HG02973 (cell line): ENCODE results near the gene SLC25A22.

Experiments
- ATAC-seq: cut with Tn5 transposase; IDR thresholded peaks from one replicate; pipeline ENCODE4 v1.9.1; 2021; ENCODE audit warnings: moderate library complexity; ENCODE audit not compliant: unreplicated experiment

The SLC25A22 gene

DNA sequence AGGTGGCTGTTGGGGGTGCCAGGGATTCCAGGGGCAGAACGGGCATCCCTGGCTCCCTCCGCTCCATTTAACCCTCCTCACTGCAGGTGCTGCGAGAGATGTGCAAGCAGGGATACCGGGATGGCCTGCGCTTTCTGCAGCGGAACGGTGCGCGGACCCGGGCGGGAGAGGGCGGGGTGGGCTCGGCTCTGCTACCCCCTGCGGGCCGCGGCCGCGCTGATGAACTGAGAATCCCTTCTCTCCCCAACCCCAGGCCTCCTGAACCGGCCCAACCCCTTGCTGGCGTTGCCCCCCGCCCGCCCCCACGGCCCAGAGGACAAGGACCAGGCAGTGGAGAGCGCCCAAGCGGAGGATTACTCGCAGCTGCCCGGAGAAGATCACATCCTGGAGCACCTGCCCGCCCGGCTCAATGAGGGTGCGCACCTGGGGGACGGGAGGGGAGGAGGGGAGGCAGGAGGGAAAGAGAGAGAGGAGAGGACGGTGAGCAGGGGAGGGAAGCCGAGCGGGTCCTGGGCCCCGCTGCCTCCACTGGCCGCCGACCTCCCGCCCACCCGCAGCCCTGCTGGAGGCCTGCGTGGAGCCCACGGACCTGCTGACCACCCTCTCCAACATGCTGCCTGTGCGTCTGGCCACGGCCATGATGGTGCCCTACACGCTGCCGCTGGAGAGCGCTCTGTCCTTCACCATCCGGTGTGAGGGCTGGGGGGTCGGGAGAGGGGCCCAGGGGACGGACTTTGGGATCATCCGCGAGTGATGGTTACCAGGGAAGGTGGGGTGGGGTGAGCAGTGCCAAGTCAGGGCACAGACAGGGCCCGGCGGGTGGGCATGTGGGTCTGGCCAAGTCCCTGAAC is 25.6 kb upstream of the SLC25A22 start:
- no peak for ATAC-seq

DNA sequence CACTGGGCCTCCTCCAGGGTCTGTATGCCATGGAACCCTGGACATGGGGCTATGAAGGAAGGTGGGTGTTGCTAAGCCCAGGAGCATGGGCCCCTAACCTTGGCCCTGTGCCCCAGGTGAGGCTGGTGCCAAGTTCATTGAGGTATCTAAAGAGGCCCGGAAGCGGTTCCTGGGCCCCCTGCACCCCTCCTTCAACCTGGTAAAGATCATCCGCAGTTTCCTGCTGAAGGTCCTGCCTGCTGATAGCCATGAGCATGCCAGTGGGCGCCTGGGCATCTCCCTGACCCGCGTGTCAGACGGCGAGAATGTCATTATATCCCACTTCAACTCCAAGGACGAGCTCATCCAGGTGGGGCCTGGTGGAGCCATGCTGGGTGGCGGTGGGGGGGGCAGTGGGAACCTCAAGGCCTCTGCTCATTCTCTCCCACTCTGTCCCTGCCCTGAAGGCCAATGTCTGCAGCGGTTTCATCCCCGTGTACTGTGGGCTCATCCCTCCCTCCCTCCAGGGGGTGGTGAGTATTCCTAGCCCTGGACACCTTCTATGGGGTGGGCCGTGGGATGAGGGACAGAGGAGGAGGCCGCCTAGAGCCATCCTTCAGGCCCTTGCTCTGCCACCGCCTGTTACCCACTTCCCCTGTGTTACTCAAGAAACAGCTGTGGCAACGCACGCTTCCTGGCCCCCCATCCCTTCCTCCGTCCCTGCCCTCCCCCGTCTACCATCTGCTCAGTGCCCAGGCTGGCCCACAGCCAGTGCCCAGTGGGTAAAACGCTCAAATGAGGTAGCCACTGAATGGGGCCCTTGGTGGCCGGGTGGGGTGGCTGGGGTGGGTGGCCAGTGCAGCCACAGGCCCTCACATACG is 23.7 kb upstream of the SLC25A22 start:
- no peak for ATAC-seq

DNA sequence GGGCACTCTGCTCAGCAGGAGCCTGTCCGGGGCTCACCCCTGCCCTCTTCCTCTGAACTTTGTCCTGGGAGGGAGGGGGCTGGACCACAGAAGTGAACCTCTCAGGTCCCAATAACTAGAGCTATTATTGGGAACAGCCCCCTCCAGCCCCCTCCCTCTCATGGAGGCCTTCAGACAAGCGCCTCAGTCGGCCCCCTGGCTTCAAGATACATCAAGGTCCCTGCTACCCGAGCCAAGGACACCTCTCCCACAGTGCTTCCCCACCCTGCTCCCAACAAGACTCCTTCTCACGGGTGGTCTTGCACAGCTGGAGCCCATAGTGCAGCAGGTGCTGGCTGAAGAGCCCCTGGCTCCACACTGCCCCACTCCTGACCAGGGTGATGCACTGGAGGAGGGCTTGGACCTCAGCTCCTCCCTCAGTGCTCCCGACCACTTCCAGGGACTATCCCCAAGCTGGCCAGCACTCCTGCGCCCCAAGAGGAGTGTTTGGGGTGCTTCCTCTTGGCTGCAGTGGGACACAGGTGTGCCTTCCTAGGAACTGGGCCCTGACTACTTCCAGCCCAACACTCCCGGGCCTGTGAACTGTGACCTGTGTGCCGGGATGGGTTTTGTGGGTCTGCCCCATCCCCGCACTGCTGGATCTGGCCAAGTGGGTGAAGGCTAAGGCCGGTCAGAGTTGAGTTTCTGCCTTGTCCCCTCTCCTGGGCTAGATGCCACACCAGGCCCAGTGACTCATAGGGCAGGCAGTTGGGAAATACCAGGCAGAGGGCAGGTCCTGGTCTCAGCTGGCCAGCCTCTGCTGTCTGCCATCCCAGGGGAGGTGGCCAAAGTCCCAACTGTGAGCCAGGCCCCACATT is 22.8 kb upstream of the SLC25A22 start:
- ATAC-seq: no peak

DNA sequence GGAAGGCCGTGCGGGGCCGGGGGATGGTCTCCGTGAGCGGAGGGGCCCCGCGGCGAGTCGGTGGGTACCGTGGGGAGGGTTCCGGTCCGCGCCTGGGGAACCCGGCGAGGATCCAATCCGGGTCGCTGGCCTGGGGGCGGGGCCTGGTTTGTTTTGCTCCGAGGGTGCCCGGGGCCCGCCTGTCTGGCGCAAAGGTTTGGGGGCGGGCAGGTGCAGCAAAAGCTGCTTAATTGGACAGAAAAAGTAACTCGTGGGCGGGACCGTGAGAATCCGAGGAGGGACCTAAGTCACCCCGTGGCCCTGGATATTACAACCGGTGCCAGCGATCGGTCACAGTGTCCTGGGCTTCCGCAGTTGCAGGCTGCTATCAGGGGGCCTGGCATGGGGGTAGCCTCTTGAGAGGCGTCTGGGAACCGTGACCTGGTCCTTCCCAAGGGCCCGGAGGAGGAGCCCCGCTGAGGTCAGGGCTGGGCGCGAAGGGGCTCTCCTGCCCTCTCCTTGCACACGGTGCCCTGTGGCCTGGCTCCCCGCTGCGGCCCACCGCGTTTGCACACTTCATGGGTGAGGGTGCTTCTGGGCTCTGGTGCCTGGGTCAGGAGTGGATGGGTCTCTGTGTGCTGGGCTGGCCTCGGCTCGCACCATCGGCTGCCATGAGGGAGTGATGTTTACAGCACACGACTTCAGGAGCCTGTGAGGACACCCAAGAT is 22.0 kb upstream of the SLC25A22 start:
- peak; percentile 47 for ATAC-seq

DNA sequence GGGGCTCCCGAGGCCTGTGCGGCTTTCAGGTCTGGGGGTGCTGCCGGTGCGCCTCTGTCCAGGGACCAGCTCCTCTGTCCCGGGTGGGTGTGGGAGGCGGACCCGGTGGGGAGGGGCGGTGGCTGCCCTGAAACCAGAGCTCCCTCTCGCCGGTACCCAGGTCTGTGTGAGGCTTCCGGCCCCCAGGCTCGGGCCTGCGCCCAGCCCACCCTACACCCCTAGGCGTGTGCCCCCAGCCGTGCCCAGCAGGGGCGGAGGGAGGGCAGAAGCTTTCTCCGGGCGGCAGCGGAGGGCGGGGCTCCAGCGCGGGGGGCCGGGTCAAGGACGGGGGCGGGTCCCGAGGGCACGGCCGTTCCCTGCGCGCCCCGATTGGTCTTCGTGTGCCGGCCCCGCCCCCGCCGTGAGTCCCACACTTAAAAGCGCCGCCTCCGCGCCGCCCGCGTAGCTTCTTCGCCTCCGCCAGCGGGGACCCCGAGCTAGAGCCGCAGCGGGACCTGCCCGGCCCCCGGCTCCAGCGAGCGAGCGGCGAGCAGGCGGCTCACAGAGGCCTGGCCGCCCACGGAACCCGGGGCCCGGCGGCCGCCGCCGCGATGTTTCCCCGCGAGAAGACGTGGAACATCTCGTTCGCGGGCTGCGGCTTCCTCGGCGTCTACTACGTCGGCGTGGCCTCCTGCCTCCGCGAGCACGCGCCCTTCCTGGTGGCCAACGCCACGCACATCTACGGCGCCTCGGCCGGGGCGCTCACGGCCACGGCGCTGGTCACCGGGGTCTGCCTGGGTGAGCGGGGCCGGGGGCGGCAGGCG is 21.2 kb upstream of the SLC25A22 start:
- peak; percentile 53 for ATAC-seq

DNA sequence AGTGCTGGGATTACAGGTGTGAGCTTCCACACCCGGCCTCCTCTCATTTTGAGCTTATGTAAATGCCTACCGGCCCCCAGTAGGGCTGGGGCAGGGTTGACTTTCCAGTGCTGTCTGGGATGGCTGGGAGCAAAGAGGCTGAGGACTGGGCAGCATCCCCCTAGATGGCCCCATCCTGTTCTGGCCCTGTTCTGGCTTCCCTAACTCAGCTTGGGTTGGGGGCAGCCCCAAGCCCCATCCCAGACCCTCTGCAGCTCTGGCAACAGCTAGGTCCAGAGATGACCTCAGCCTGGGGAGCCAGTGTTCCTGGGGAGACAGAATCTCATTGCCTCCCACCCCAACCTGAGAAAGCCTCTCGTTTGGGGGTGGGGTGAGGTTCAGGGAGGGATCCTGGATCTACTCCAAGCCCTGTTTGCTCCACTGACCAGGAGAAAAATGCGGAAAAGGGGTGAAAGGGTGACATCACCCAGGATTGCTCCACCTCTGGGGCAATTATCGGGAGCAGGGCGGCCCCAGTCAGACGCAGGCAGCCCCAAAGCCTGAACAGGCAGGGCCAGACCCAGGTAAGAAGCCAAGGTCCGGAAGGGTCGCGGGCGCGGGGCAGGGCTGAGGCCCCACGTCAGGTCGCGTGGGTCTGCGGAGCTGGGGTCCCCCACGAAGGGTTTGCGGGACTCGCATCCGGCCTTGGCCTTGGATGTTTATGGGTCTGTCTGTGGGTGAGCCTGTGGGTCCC is 20.5 kb upstream of the SLC25A22 start, which contains the start of gene PNPLA2:
PNPLA2 (plus strand) TSS at position 519 of the 733 bp plus-strand sequence. CDS start 805 bp downstream, outside the sequence.
- ATAC-seq: no peak

DNA sequence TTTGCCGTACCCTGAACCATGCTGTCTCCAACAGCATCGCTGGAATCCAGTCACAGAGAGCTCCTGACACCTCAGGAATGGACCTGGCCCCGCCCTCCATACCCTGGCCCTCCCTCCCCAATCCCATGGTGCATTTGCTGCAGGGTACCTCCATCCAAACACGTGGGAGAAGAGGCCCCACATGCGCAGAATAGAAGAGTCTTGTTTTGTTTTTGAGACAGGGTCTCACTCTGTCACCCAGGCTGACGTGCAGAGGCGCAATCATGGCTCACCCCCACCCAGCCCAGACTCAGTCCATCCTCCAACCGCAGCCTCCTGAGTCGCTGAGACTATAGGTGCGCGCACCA is 18.3 kb upstream of the SLC25A22 start:
- no peak for ATAC-seq

DNA sequence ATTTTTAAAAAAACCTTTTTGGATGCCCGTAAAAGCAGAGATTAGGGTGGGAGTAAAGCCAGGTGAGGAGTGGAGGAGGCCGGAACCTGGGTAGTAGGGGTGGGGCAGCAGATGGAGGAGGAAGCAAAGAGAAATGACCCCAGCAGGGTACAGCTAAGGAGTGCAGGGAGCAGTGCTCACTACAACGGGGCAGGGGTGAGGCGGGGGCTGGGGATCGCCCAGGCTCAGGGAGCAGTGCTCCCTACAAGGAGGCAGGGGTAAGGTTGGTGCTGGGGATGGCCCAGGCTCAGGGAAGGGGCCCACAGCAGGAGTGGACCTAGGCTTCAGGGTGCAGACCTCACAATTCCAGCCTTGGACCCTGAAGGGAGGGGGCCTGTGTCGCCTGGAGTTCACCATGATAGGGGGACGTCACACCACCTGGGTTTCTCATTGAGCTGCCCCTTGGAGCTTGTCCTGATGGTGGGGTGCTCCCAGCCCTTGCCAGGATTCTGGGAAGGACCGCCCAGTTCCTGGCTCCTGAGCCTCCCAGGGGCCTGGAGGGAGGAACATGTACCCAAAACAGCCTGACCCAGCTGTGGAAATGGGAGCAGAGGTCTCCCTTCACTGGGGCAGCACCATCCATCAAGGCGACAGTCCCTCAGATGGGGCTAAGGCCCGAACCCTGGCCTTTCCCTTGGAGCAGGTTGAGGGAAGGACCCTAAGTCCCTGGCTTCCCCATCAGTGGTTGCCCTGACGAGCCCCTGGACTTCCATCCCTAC is 17.8 kb upstream of the SLC25A22 start:
- no peak for ATAC-seq

DNA sequence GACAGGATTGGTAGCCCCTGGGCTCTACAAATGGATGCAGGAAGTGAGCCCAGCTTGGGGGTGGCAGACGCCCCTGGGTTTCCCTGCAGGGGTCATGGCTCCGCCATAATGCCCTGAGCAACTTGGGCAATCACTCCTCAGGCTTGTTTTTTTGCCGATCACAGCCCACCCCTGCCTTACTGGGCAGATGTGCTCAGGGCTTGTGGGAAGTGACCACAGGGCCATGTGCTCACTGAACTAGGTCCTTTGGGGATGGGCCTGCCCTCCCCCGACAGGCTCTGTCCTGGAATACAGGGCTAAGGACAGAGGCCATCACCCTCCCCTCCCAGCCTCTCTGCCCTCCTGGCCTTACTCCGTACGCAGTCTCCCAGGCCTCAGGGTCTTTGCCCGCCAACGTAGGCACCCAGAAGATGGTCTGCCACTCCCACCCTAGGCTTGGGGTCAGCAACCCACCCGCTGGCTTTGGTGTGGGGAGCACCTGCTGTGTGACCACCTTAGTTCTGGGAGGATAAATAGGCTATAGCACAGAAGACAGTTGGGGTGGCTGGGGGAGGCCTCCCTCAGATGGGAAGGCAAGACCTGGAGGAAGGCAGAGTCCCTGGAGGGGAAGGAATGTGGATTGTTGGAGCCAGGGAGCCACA is 15.5 kb upstream of the SLC25A22 start:
- ATAC-seq: no peak

DNA sequence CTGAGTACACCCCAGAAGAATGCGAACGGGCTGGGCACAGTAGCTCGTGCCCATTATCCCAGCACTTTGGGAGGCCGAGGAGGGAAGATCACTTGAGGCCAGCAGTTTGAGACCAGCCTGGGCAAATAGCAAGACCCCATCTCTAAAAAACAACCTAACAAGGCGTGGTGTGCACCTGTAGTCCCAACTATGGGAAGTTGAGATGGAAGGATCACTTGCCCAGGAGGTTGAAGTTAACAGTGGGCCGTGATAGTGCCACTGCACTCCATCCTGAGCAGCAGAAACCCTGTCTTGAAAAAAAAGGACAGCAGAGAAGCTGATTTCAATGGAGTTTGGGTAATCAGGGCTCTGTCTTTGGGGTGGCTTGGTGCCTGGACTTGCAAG is 15.0 kb upstream of the SLC25A22 start:
- ATAC-seq: no peak

DNA sequence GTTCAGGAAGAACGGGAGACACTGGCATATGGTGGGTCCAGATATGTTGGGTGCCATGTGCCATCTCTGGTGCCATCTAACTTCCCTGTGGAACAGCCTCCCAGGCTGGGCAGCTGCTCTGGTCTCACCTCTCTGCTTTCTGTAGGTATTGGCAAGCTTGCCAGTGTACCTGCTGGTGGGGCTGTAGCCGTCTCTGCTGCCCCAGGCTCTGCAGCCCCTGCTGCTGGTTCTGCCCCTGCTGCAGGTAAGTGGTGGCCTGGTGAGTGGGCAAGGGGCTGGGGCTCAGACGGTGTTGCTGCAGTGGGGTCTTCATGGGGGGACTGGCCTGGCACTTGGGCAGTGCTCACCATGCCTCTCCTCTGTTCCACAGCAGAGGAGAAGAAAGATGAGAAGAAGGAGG is 14.3 kb upstream of the SLC25A22 start:
- ATAC-seq: no peak

DNA sequence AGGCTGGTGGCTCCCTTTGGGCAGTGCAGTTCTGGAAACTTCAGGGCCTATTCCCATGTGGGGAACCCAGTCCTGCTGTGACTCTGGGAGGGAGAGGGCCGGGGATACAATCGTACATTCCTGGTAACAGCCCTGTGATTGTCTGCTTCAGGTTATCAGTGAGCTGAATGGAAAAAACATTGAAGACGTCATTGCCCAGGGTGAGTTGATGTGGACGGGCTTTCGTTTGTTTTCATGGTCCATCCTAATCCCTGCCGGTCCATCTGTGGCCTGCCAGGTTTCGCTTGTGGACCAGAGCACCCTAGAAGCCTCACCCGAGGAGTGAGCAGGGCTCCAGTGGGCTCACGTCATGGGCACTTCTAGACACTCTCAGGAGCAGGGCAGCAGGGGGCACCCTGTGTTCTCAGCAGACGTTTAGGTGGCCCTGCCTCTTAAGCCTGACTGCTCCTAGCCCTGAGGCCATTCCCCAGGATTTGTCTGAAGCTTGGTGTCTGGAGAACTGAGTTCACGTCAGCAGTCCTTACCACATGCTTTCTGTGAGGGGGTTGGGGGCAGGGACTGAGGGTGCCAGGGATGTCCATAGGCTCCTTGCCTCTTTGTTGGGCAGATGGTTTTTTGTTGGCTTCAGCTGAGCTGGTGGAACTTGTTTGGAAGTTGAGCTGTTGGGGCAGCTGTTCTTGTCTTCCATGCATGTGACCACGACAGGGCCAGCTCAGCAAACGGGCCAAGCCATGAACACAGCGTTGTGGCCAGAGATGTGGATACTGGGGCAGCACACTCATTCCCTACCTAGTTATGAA is 13.6 kb upstream of the SLC25A22 start:
- no peak for ATAC-seq

DNA sequence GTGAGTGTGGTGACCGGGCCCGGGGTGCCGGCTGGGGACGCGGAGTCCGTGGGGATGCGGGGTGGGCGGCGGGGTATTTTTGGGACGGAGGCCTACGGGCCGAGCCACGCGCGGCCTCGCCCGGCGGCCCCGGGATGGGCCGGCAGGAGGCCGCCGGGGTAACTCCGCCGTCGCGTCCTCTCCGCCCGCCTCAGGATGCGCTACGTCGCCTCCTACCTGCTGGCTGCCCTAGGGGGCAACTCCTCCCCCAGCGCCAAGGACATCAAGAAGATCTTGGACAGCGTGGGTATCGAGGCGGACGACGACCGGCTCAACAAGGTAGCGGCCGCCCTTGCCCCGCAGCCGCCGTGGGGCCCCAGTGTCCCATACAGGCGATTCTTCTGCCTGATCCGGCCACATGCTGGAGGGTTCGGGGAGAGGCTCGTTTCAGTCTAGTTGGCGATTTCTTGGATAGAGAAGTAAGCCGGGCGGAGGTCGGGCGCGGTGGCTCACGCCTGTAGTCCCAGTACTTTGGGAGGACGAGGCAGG is 12.0 kb upstream of the SLC25A22 start:
- ATAC-seq: peak; percentile 13

DNA sequence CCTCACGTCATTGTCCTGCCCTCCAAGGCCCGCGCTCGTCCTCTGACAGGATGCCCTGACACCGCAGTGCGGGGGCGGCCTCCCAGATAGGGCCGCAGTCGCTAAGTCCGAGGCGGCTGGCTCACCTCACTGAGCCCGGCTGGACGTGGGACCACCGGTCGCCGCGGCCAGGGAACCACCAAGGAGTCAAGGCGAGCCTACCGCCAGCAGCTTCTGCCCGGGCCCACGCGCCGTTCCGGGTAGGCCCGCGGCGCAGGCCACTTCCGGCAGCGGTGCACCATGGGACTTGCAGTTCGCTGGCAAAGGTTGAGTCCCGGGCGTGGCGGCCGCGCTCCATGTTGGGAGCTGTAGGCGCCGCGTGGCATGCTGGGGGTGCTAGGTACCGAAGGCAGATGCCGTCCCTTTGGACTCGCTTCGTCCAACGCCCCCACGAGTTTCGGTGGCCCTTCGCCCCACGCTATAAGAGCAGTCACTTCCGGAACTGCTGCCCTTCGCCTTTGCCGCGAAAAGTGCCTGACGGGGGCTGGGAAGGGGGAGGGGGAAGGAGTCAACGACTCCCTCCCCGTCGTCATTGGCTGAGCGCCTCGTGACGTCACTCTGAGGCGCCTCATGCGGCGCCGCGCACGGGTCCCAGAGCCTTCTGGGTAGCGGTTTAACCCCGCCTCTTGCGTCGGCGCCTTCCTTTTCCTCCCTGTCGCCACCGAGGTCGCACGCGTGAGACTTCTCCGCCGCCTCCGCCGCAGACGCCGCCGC is 11.4 kb upstream of the SLC25A22 start, which contains the start of gene RPLP2:
RPLP2 (plus strand) TSS at position 681 of the 753 bp plus-strand sequence. CDS start 268 bp downstream, outside the sequence.
- ATAC-seq: peak; percentile 70

DNA sequence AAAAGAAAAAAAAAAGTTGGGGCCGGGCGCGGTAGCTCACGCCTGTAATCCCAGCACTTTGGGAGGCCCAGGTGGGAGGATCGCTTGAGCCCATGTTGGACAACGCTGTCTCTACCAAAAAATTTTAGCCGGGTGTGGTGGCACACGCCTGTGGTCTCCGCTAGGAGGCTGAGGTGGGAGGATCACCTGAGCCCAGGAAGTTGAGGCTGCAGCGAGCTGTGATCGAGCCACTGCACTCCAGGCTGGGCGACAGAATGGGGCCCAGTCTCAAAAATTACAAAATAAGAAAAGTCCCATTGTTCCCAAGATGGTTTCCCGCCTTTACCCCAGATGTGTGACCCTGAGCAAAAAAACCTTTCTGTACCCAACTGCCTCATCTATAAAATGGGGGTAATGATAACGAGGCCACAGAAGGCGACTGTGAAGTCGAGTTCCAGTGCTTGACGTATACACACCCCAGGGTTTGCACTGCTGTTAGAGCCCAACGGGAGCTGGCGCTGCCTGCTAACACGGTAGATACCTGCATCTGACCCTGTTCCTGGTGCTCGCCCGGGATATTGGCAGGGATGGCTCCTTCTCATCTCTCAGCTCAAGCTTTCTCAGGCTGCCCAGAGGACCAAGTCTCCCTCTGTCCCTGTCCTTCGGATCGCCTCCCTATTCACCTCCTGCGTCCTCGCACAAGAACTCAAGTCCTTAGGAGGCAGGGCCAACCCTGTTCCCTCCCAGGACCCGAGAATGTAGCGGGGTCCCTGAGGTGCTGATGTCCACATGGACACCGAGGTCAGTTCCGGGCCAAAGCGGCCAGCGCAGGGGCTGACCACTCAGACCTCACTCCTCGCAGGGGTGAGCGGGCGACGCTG is 10.6 kb upstream of the SLC25A22 start:
- no peak for ATAC-seq
